Upper lobe of right lung (tissue), 1 donor: ENCODE data around the gene FAM131C. TPM values are rescaled to one million over a fixed set of nuclear protein-coding genes. Genes with fewer than 3 reads are reported as not detected.

Source experiments
- ATAC-seq: fragments of 200-7000 bp; cut with Tn5 transposase; one replicate; pipeline ENCODE4 v1.9.1; 2020; ENCODE audit warnings: mild to moderate bottlenecking, moderate library complexity
- DNase-seq: peaks from one replicate; pipeline ENCODE4 v3.0.0-alpha.2; 2020
- H3K27ac ChIP-seq: fragments of 200-600 bp; one replicate; pipeline ENCODE4 v1.8.0; 2022
- H3K27me3 ChIP-seq: fragments of 200-600 bp; one replicate; pipeline ENCODE4 v1.8.0; 2022; ENCODE audit warnings: mild to moderate bottlenecking
- H3K36me3 ChIP-seq: fragments of 200-600 bp; one replicate; pipeline ENCODE4 v1.8.0; 2022
- H3K4me1 ChIP-seq: fragments of 200-600 bp; one replicate; pipeline ENCODE4 v1.8.0; 2022
- H3K4me3 ChIP-seq: fragments of 200-600 bp; one replicate; pipeline ENCODE4 v1.8.0; 2022; ENCODE audit warnings: mild to moderate bottlenecking
- H3K9me3 ChIP-seq: fragments of 200-600 bp; one replicate; pipeline ENCODE4 v1.8.0; 2022
- intact Hi-C: fragments of 100-400 bp; cut with DNase I; formaldehyde crosslinking; loops from one replicate; pipeline ENCODE4 v1.11.0; 2022
- total RNA-seq: library from RNA; stranded (reverse); fragmentation: NEBNext Ultra II Directional; extraction: Animal tissue kit (Norgen Biotek cat#: 25700); gene quantifications from one replicate; pipeline ENCODE4 v1.2.1, GENCODE V29; 2021
- TF ChIP-seq, protein P1 (sequence below): fragments of 200-600 bp; IDR thresholded peaks from one replicate; pipeline ENCODE4 v1.8.0; 2022; ENCODE audit warnings: antibody characterized with exemption
- donor health status: DM: no; HTN: yes; CAD: no; lungs with severe emphysema.

FAM131C gene
- total RNA-seq, 1 donor from 2014 or later, result not detected

DNA sequence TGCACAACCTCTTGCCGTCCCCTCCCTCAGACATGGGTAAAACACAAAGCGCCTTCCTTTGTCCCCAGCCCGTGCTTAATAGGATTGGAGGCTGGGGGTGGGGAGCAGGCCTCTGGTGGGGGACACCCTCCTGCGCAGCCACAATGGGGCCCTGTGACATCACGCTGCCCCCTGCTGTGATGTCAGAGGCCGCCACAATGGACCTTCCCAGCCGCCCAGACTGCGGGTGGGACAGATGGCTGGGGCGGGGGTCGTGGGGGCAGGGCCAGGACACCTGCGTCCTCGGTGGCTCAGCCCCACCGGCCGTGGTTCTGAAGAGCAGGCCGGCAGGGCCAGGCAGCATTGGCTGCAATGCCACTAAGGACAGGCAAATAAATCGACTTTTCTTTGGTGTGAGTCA lies 42.6 kb upstream of the FAM131C start:
- DNase-seq, result no peak
- no peak for ATAC-seq
- TF ChIP-seq, protein P1, sequence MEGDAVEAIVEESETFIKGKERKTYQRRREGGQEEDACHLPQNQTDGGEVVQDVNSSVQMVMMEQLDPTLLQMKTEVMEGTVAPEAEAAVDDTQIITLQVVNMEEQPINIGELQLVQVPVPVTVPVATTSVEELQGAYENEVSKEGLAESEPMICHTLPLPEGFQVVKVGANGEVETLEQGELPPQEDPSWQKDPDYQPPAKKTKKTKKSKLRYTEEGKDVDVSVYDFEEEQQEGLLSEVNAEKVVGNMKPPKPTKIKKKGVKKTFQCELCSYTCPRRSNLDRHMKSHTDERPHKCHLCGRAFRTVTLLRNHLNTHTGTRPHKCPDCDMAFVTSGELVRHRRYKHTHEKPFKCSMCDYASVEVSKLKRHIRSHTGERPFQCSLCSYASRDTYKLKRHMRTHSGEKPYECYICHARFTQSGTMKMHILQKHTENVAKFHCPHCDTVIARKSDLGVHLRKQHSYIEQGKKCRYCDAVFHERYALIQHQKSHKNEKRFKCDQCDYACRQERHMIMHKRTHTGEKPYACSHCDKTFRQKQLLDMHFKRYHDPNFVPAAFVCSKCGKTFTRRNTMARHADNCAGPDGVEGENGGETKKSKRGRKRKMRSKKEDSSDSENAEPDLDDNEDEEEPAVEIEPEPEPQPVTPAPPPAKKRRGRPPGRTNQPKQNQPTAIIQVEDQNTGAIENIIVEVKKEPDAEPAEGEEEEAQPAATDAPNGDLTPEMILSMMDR, result no peak

DNA sequence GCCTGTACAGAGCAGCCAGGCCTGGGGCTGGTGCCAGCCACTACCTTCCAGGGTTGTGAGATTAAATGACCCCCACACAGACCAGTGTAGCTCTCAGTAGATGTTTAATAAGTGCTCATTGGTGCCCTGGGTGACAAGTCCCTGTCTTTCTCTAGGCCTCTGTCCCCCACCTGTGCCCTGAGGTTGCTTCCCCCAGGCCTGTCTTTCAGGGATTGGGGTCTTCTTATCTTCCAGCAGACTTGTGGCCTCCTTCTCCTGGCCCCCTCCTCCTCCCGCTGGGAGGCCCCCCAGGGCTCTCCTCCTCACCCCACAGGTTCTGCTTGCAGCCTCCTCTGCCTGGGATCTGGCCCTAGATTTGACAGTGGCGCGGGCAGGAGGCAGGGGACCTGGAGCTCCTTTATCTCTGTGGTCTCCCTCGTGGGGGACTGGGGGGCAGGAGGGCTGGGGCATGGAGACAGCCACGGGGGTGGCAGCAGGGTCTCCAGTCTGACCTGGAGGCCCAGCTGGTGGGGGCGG lies 42.1 kb upstream of the FAM131C start:
- Histone ChIP-seq H3K4me1 (no peaks in the 10 kb centered on the region), H3K36me3 (no peaks in the 10 kb centered on the region), H3K27me3 (no peaks in the 10 kb centered on the region), H3K9me3 (no peaks in the 10 kb centered on the region), H3K4me3 (no peak overlapping the region), H3K27ac (no peak overlapping the region)
- TF ChIP-seq, protein P1, result no peak
- no peak for DNase-seq
- intact Hi-C loops, result no loop called here
- no peak for ATAC-seq

More for the DNA sequence above, 42.6 kb upstream of the FAM131C start:
- Histone ChIP-seq H3K36me3 (no peaks in the 10 kb centered on the region), H3K9me3 (no peaks in the 10 kb centered on the region), H3K4me1 (no peaks in the 10 kb centered on the region), H3K27me3 (no peaks in the 10 kb centered on the region), H3K27ac (no peak overlapping the region), H3K4me3 (no peak overlapping the region)
- intact Hi-C loops, result no loop called here

- TF ChIP-seq, protein P1, result no peak
- no peaks in the 10 kb centered on the region for H3K36me3 ChIP-seq
- no peak for DNase-seq
- ATAC-seq, result no peak
- no peaks in the 10 kb centered on the region for H3K9me3 ChIP-seq
- intact Hi-C loops, result no loop called here
- H3K27ac ChIP-seq, result no peak overlapping the region
- H3K4me3 ChIP-seq, result no peak overlapping the region
- H3K27me3 ChIP-seq, result no peaks in the 10 kb centered on the region
- H3K4me1 ChIP-seq, result no peaks in the 10 kb centered on the region
Observed at GRCh38 chr1:16114527-16115467, 41.3 kb upstream of the FAM131C start.

GRCh38 chr1:16112596-16113555 lies 39.4 kb upstream of the FAM131C start:
- ATAC-seq, result peak; percentile 25
- intact Hi-C loops, result no loop called here
- no peak for DNase-seq

More at GRCh38 chr1:16112596-16113555, 39.4 kb upstream of the FAM131C start:
- Histone ChIP-seq H3K36me3 (no peaks in the 10 kb centered on the region), H3K9me3 (peaks cover 7% of the 10 kb centered on the region), H3K4me3 (no peak overlapping the region), H3K27ac (no peak overlapping the region), H3K27me3 (no peaks in the 10 kb centered on the region), H3K4me1 (no peaks in the 10 kb centered on the region)
- TF ChIP-seq, protein P1, result no peak
